ENCODE measurements around the gene OTOG. TPM values are rescaled to one million over a fixed set of nuclear protein-coding genes. Genes with fewer than 3 reads are reported as not detected.

Gene OTOG
- total RNA-seq, 1 experiment from 2014 or later = 0.35 TPM

DNA sequence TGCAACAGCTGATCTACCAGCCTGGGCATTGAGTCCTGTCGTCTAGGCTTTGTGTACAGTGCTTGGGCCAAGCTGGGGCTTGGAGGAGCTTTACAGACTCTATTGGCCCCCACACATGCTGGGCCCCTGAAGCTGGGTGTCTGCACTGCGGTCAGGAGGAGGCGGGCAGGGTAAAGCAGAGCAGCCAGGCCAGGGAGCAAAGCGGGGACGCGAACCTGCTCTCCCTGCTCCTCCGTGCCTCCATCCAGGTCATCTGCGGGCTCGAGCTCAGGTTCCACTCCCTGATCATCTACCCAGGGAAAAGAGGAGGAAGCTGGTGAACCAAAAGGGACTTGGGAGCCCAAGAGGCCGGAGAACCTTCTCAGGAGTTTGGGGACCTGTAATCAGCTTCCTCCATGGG is 29.9 kb upstream of the OTOG start:
- Histone ChIP-seq H3K4me2 (ENCODE audit: insufficient read depth, insufficient read length, low read length) (no peak overlapping the region), H2BK20ac (ENCODE audit: low read depth, low read length, poor library complexity, severe bottlenecking) (no peak overlapping the region), H2BK120ac (ENCODE audit: low read depth, low read length, poor library complexity, severe bottlenecking) (no peak overlapping the region), H2BK5ac (ENCODE audit: insufficient read length, low read length) (no peak overlapping the region), H3K23me2 (ENCODE audit: insufficient read length, low read depth, low read length, poor library complexity, severe bottlenecking) (no peaks in the 10 kb centered on the region), H2BK12ac (ENCODE audit: insufficient read length, low read depth, low read length) (no peak overlapping the region), H4K20me1 (ENCODE audit: control insufficient read depth, insufficient read depth, insufficient read length) (no peaks in the 10 kb centered on the region), H3K4ac (ENCODE audit: low read depth, low read length) (no peak overlapping the region), H2AFZ (ENCODE audit: low read length) (no peak overlapping the region), H2BK15ac (ENCODE audit: low read depth, low read length) (no peak overlapping the region), H4K8ac (replicated peaks; ENCODE audit: insufficient read length, low read depth, low read length) (no peak overlapping the region), H3K4me1 (ENCODE audit: insufficient read depth, low read length) (peaks cover 4% of the 10 kb centered on the region; the same call in 1 of the 2 replicates), H3K14ac (ENCODE audit: insufficient read depth, low read length) (no peak overlapping the region; the same call in 1 of the 2 replicates), H3T11ph (ENCODE audit: low read length) (no peak overlapping the region), H3K79me2 (ENCODE audit: insufficient read depth, low read length) (no peaks in the 10 kb centered on the region), H3K56ac (ENCODE audit: insufficient read length, low read depth, low read length) (no peak overlapping the region), H3K9ac (ENCODE audit: extremely low read depth, insufficient read length, low read length) (no peak overlapping the region), H3K27me3 (ENCODE audit: insufficient read depth, low read length) (no peaks in the 10 kb centered on the region; the same call in 1 of the 2 replicates), H3K79me1 (ENCODE audit: insufficient read depth, low read depth, low read length, poor library complexity, severe bottlenecking) (no peaks in the 10 kb centered on the region), H3K9me3 (ENCODE audit: control insufficient read depth, low read depth, low read length) (no peaks in the 10 kb centered on the region), H4K5ac (ENCODE audit: insufficient read length, low read depth, low read length) (no peak overlapping the region), H4K91ac (ENCODE audit: insufficient read length, low read depth, low read length) (no peak overlapping the region), H2AK5ac (ENCODE audit: insufficient read length, low read length) (no peak overlapping the region), H3K18ac (ENCODE audit: insufficient read length, low read depth, low read length) (no peak overlapping the region), H3K23ac (ENCODE audit: insufficient read length, low read depth, low read length) (no peak overlapping the region), H3K27ac (ENCODE audit: insufficient read length, low read depth, low read length) (no peak overlapping the region)
- H3K4me1 Mint-ChIP-seq = peaks cover 16 to 18% of the 10 kb centered on the region in 2 experiments
- WGBS (ENCODE audit: extremely low coverage, insufficient read length, low lambda C conversion rate) = no CpG with 5 or more reads among the region's 10 CpGs
- TF ChIP-seq, protein P1, sequence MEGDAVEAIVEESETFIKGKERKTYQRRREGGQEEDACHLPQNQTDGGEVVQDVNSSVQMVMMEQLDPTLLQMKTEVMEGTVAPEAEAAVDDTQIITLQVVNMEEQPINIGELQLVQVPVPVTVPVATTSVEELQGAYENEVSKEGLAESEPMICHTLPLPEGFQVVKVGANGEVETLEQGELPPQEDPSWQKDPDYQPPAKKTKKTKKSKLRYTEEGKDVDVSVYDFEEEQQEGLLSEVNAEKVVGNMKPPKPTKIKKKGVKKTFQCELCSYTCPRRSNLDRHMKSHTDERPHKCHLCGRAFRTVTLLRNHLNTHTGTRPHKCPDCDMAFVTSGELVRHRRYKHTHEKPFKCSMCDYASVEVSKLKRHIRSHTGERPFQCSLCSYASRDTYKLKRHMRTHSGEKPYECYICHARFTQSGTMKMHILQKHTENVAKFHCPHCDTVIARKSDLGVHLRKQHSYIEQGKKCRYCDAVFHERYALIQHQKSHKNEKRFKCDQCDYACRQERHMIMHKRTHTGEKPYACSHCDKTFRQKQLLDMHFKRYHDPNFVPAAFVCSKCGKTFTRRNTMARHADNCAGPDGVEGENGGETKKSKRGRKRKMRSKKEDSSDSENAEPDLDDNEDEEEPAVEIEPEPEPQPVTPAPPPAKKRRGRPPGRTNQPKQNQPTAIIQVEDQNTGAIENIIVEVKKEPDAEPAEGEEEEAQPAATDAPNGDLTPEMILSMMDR (conservative IDR thresholded peaks at IDR 0.05) = no peak
- H3K36me3 Mint-ChIP-seq (ENCODE audit: insufficient read depth in 1 of 3, low read depth in 3 of 3) = peaks cover 2 to 6% (median 4%) of the 10 kb centered on the region in 3 experiments; a peak in 6 of 7 replicates
- peaks cover 4% of the 10 kb centered on the region for H3K27me3 Mint-ChIP-seq (ENCODE audit: low read depth)
- no peak overlapping the region for H3K4me3 Mint-ChIP-seq
- no peaks in the 10 kb centered on the region for H3K9me3 Mint-ChIP-seq
- H3K27ac Mint-ChIP-seq = no peak overlapping the region; a peak in 1 of 7 replicates
- DNase-seq = no peak
